WI38 (cell line): ENCODE results near the gene SYN1.
"Not testable (repeated sequence)": the region's sequence is repeated elsewhere in the genome, so short reads cannot be mapped to it uniquely, and the experiment has no call there.

Experiments used
- H3K4me3 ChIP-seq: 2 replicates; pipeline ENCODE4 v1.5.1; 2011; ENCODE audit warnings: low read depth, mild to moderate bottlenecking, control low read depth, low read length
- TF ChIP-seq, protein P1 (sequence below): IDR thresholded peaks from 2 replicates; pipeline ENCODE4 v1.5.1; 2012; ENCODE audit warnings: low read depth, mild to moderate bottlenecking, control low read depth, low read length

SYN1 gene

DNA sequence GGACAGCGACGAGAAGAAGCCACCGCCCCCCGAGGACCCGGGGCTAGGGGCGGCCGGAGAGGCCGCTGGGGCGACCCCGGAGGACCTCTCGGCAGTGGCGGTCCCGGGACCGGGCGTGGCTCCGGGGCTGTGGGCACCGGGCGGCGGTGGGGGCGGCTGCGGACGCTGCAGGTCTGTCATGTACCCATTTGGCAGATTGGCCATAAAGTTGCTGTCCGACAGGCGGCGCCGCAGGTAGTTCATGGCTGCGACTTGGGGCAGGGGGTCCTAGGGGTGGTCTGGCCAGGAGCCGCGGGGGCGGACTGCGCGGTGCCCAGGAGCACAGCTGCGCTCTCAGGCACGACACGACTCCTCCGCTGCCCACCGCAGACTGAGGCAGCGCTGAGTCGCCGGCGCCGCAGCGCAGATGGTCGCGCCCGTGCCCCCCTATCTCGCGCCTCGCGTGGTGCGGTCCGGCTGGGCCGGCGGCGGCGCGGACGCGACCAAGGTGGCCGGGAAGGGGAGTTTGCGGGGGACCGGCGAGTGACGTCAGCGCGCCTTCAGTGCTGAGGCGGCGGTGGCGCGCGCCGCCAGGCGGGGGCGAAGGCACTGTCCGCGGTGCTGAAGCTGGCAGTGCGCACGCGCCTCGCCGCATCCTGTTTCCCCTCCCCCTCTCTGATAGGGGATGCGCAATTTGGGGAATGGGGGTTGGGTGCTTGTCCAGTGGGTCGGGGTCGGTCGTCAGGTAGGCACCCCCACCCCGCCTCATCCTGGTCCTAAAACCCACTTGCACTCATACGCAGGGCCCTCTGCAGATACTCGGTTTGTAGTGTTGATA is at the start of gene SYN1:
Gene SYN1, minus strand, starts transcription at position 372 of the 817 bp plus-strand sequence. Its CDS starts 129 bp downstream, at position 243.
- H3K4me3 ChIP-seq: peak within 1 kb of the TSS; percentile 43; the same call in 1 of the 2 replicates
- TF ChIP-seq, protein P1, sequence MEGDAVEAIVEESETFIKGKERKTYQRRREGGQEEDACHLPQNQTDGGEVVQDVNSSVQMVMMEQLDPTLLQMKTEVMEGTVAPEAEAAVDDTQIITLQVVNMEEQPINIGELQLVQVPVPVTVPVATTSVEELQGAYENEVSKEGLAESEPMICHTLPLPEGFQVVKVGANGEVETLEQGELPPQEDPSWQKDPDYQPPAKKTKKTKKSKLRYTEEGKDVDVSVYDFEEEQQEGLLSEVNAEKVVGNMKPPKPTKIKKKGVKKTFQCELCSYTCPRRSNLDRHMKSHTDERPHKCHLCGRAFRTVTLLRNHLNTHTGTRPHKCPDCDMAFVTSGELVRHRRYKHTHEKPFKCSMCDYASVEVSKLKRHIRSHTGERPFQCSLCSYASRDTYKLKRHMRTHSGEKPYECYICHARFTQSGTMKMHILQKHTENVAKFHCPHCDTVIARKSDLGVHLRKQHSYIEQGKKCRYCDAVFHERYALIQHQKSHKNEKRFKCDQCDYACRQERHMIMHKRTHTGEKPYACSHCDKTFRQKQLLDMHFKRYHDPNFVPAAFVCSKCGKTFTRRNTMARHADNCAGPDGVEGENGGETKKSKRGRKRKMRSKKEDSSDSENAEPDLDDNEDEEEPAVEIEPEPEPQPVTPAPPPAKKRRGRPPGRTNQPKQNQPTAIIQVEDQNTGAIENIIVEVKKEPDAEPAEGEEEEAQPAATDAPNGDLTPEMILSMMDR: no peak

DNA sequence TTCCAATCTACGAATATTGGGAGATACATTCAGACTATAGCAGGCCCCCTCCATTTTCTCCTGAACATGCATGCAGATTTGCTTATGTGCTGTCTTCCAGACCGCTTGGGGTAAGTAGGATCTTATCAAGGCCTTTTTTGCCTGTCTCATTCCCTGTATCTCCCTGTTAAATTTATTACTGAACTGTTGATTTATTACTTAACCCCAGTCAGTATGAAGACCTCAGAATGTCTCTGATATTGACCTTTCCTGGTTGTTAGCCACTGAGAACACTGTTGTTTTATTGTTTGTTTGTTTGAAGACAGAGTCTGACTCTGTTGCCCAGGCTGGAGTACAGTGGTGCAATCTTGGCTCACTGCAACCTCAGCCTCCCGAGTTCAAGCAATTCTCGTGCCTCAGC is 46.1 kb upstream of the SYN1 start:
- not testable (repeated sequence) for H3K4me3 ChIP-seq

DNA sequence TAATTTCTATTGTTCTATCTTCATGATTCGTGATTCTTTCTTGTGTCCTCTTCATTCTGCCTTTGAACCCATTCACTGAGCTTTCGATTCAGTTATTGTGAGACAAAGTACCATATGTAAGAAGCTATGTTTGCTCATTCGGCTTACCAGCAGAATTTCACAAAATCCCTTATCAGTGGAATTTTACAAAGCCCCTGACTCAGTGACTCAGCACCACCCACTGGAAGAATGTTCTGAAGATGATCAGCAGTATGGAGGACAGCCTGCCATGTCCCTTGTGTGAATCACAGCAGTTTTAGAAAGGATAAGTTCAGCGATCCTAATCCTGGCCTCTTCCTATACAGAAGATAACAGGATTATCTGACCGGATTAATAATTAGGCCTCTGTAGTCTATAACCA is 45.1 kb upstream of the SYN1 start:
- TF ChIP-seq, protein P1: no peak
- H3K4me3 ChIP-seq: no peak overlapping the region

DNA sequence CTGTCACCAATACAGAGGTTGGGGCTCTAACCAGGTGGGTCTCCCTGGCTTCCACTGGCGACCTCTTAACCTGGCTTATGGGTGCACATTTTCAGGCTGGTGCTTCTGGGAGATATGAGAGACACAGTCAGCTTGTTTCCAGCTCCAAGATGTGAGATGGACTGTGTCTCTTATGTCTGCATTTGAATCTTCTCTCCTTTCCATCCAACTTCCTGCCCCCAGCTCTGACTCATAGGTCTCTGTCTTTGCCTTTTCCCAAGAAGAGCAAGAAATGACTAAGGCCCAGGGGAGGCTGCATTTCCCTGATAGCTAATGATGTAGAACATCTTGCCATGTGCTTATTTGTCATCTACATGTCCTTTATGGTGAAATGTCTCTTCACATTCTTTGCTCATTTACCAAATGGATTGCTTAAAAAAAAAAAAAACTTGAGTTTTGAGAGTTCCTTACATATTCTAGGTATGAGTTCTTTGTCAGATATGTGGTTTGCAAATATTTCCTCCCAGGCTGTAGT is 42.5 kb upstream of the SYN1 start:
- TF ChIP-seq, protein P1: no peak
- no peak overlapping the region for H3K4me3 ChIP-seq

DNA sequence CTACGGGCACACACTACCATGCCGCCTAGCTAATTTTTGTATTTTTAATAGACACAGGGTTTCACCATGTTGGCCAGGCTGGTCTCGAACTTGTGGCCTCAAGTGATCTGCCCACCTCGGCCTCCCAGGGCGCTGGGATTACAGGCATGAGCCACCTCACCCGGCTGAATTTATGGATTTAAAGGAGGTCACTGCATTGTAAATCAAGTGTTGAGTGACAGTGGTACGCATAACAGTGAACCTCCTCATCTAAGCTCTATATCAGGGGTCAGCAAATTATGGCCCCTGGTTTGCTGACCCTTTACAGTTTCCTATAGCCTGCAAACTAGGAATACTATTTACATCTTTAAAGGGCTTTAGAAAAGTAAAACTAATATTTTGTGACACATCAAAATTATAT is 41.9 kb upstream of the SYN1 start:
- TF ChIP-seq, protein P1: no peak
- H3K4me3 ChIP-seq: no peak overlapping the region

DNA sequence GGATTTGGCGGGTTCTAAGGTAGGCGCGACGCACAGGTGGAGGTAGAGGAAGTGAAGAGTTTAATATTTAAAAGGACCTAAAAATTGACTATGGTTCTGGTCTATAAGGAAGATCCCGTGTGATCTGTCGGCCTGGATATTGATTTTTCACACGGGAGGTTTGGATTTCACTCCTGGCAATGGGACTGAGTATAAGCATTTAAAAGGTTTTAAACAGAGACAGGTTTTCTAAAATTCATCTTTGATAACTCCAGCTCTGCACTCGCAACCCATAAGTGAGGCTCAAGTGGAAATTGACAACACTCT is 39.7 kb upstream of the SYN1 start:
- TF ChIP-seq, protein P1: no peak

DNA sequence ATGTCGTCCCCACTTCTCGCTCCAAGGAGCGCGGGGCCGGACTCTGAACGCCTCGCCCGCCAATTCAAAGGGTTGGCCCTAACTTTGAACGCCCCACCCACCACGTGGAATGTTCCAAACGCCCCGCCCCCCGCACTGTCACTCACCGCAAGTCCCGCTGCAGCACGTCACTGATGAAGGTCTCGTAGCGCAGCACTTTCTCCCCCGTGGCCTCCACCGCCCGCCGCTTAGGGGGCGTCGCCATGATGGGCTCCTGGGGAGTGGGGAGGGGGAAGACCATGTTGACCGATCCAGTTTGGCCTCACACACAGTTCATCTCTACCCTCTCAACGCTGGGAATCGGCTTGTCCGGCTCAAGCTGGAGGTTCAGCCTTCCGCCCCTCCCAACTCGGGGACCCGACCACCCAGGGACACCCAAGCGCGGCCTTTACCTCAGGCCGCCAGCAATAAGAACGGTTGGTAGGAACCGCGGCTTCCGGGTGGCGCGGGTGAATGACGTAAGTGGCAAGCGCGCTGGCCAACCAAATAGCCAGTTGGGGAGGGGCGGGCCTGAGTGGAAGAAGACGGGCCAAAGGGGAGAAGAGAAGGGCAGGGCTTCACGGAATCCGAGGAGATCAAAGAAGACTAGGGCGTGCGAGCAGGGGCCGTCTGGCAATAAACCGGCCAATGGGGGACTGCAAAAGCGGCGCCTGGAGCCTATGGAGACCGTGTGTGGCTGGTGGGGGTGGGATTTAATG is 39.2 kb upstream of the SYN1 start, which contains the start of gene UXT:
Gene UXT, minus strand, starts transcription at position 497 of the 737 bp plus-strand sequence. Its CDS starts 253 bp downstream, at position 244.
- TF ChIP-seq, protein P1: no peak
- H3K4me3 ChIP-seq: peak within 1 kb of the TSS; percentile 66

More for the DNA sequence above, 39.7 kb upstream of the SYN1 start:
- peak overlapping the region; percentile 66 for H3K4me3 ChIP-seq
